GM18511 (cell line): ENCODE results near the gene CDKN1C.

Experiments used
- ATAC-seq: cut with Tn5 transposase; IDR thresholded peaks from one replicate; pipeline ENCODE4 v1.9.1; 2021; ENCODE audit warnings: mild to moderate bottlenecking, moderate library complexity; ENCODE audit not compliant: unreplicated experiment

The CDKN1C gene

GRCh38 chr11:2870969-2871680 is 14.4 kb downstream of the CDKN1C start:
- ATAC-seq: no peak

- no peak for ATAC-seq
These were observed 15.1 kb downstream of the CDKN1C start for GRCh38 chr11:2870460-2870859.

GRCh38 chr11:2869561-2870427 is 15.8 kb downstream of the CDKN1C start:
- no peak for ATAC-seq

- no peak for ATAC-seq
These were observed 16.4 kb downstream of the CDKN1C start for GRCh38 chr11:2869134-2869526.

- ATAC-seq: no peak
These were observed 17.0 kb downstream of the CDKN1C start for GRCh38 chr11:2868506-2869133.

GRCh38 chr11:2867722-2868505 is 17.7 kb downstream of the CDKN1C start:
- no peak for ATAC-seq

- ATAC-seq: no peak
These were observed 18.4 kb downstream of the CDKN1C start for GRCh38 chr11:2867142-2867541.

- ATAC-seq: no peak
These were observed 19.5 kb downstream of the CDKN1C start for GRCh38 chr11:2865922-2866577.

GRCh38 chr11:2864901-2865300 is 20.7 kb downstream of the CDKN1C start:
- no peak for ATAC-seq

- no peak for ATAC-seq
These were observed 22.3 kb downstream of the CDKN1C start for GRCh38 chr11:2863276-2863618.

- no peak for ATAC-seq
These were observed 22.9 kb downstream of the CDKN1C start for GRCh38 chr11:2862395-2863275.

- ATAC-seq: peak; percentile 65
These were observed 24.9 kb downstream of the CDKN1C start for GRCh38 chr11:2860636-2861035.

GRCh38 chr11:2859699-2860037 is 25.9 kb downstream of the CDKN1C start:
- ATAC-seq: no peak

GRCh38 chr11:2858995-2859698 is 26.4 kb downstream of the CDKN1C start:
- ATAC-seq: no peak

- no peak for ATAC-seq
These were observed 27.7 kb downstream of the CDKN1C start for GRCh38 chr11:2857918-2858317.

- no peak for ATAC-seq
These were observed 28.3 kb downstream of the CDKN1C start for GRCh38 chr11:2857276-2857675.

GRCh38 chr11:2855162-2855561 is 30.4 kb downstream of the CDKN1C start:
- ATAC-seq: no peak

GRCh38 chr11:2853997-2854560 is 31.5 kb downstream of the CDKN1C start:
- ATAC-seq: no peak

GRCh38 chr11:2853401-2853800 is 32.2 kb downstream of the CDKN1C start:
- no peak for ATAC-seq
